Measurements from ENCODE around the gene SUMO4.

GRCh38 chr6:149438855-149439254 is 38.8 kb downstream of the SUMO4 start:
- TF ChIP-seq ZEB2 (tag by site-specific recombination; IDR thresholded peaks at IDR 0.05) (no peak), CTCF (tag by site-specific recombination; IDR thresholded peaks at IDR 0.05) (no peak), YY1 (tag by site-specific recombination; IDR thresholded peaks at IDR 0.05) (no peak), ZNF211 (tag by site-specific recombination; IDR thresholded peaks at IDR 0.05; ENCODE audit: low read depth) (no peak), ZNF133 (tag by site-specific recombination; IDR thresholded peaks at IDR 0.05) (no peak), ZNF626 (tag by site-specific recombination; IDR thresholded peaks at IDR 0.05) (no peak), ZNF24 (tag by site-specific recombination; IDR thresholded peaks at IDR 0.05) (no peak), REST (tag by site-specific recombination; IDR thresholded peaks at IDR 0.05) (no peak), ZBTB44 (tag by site-specific recombination; IDR thresholded peaks at IDR 0.05) (no peak), ZNF837 (tag by site-specific recombination; IDR thresholded peaks at IDR 0.05) (no peak), ZNF138 (tag by site-specific recombination; IDR thresholded peaks at IDR 0.05; ENCODE audit: borderline replicate concordance) (no peak), ZBTB1 (tag by site-specific recombination; IDR thresholded peaks at IDR 0.05) (no peak)
